H1 (cell line): Measurements from ENCODE around the gene RPTOR. TPM values are rescaled to one million over a fixed set of nuclear protein-coding genes. Genes with fewer than 3 reads are reported as not detected.

Experiments
- polyA plus RNA-seq, 7 experiments: library from polyadenylated mRNA; depleted of rRNA in 3 of 7; stranded (reverse) in 5 of 7; unstranded in 2 of 7; fragments of >200 nt in 5 of 7; fragments of 200-250 nt in 2 of 7; gene quantifications; 1 replicate in 5 of 7; 2 replicates in 1 of 7; 4 replicates in 1 of 7; pipeline versions ENCODE4 v1.2.1 to v1.2.3, GENCODE V29; 2011 to 2013; ENCODE audit warnings: missing spikeins in 2 of 7, mixed read lengths in 2 of 7
- total RNA-seq: library from RNA; stranded (reverse); fragmentation: NEBNext Ultra II Directional; extraction: Animal tissue kit (Norgen Biotek cat#: 25700); gene quantifications from 2 replicates; pipeline ENCODE4 v1.2.1, GENCODE V29; 2021
- TF ChIP-seq, protein P1 (sequence below): IDR thresholded peaks from 2 replicates; pipeline ENCODE4 v1.6.1; 2011; ENCODE audit warnings: low read depth, mild to moderate bottlenecking, low read length; ENCODE audit not compliant: insufficient read depth

RPTOR gene
- total and polyA plus RNA-seq, 2 of the 8 experiments (the other 6 are each of a cell fraction or from before 2014, with no cell fraction given) = 6.9 to 28.7 TPM

GRCh38 chr17:80893604-80894438, 349.2 kb downstream of the RPTOR start (continued):
- TF ChIP-seq, protein P1, sequence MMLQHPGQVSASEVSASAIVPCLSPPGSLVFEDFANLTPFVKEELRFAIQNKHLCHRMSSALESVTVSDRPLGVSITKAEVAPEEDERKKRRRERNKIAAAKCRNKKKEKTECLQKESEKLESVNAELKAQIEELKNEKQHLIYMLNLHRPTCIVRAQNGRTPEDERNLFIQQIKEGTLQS = no peak
